BJ (cell line): ENCODE data around the gene AOC1. TPM values are rescaled to one million over a fixed set of nuclear protein-coding genes. Genes with fewer than 3 reads are reported as not detected.

Experiments used
- CTCF ChIA-PET: fragments of 350-600 bp; formaldehyde crosslinking; extraction: SDS; loops from one replicate; lab custom pipeline; 2021; ENCODE audit warnings: antibody characterized with exemption, inconsistent platforms; lab: Yijun Ruan, JAX
- POLR2A ChIA-PET: fragments of 300-600 bp; sonication (Branson Sonifier 250); formaldehyde crosslinking; extraction: SDS; loops from one replicate; lab custom pipeline; 2021; ENCODE audit warnings: antibody characterized with exemption; lab: Charles Lee
- DNase-seq: peaks from one replicate; pipeline ENCODE4 v3.0.0-alpha.2; 2011; ENCODE audit warnings: low read depth
- H3K27me3 ChIP-seq: 2 replicates; pipeline ENCODE4 v1.6.0; 2011; ENCODE audit warnings: low read length; ENCODE audit not compliant: control insufficient read depth, insufficient read depth
- H3K36me3 ChIP-seq: 2 replicates; pipeline ENCODE4 v1.5.1; 2011; ENCODE audit warnings: low read length; ENCODE audit not compliant: control insufficient read depth, insufficient read depth
- H3K4me3 ChIP-seq: 2 replicates; pipeline ENCODE4 v1.5.1; 2011; ENCODE audit warnings: low read depth, mild to moderate bottlenecking, control low read depth, low read length
- polyA plus RNA-seq: library from polyadenylated mRNA; depleted of rRNA; stranded (reverse); fragments of >200 nt; gene quantifications from 2 replicates; pipeline ENCODE4 v1.2.3, GENCODE V29; 2011
- TF ChIP-seq, protein P1 (sequence below): IDR thresholded peaks from 2 replicates; pipeline ENCODE4 v1.5.1; 2011; ENCODE audit warnings: low read depth, mild to moderate bottlenecking, control low read depth, inconsistent platforms, low read length, moderate library complexity; ENCODE audit not compliant: insufficient read depth

The AOC1 gene
- polyA plus RNA-seq, 1 experiment, result not detected

DNA sequence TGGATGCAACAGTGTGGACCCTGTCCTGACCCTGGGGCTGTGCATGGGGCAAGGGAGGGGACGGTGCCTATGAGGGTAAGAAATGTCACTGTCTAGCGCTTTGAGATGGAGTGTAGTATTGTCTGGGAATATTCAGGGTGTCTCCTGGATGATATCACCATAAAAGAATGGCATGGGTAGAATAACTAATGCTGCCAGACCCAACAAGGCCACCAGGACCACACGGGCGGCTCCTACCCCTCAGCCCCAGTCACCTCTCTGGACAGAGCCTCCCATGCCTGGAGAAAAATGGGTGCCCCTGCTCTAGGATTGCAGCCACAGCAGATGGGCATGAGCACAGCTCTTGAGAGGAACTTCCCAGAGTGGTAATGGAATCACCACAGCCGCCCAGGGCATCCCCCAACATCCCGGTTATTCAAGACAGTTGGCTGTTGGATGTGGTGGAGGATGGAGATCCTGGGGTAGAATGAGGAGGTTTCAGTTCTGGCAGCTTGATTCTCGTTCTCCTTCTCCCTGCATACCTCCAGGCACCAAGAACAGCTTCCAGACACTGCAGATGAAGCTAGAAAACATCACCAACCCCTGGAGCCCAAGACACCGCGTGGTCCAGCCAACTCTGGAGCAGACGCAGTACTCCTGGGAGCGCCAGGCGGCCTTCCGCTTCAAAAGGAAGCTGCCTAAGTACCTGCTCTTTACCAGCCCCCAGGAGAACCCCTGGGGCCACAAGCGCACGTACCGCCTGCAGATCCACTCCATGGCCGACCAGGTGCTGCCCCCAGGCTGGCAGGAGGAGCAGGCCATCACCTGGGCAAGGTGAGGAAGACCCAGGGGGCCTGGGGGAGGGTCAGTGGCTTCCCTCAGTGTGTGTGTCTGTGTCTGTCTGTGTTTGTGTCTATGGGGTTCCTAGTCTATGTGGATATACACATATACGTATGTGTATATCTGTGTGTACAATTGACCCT, 6.2 kb downstream of the AOC1 start:
- Histone ChIP-seq H3K4me3 (no peak overlapping the region), H3K36me3 (no peaks in the 10 kb centered on the region), H3K27me3 (0 out of 2 replicates have a peak, but pooled peaks cover 1% of the 10 kb centered on the region)
- CTCF ChIA-PET, result no interaction called here
- POLR2A ChIA-PET, result no interaction called here
- DNase-seq, result no peak
- TF ChIP-seq, protein P1, sequence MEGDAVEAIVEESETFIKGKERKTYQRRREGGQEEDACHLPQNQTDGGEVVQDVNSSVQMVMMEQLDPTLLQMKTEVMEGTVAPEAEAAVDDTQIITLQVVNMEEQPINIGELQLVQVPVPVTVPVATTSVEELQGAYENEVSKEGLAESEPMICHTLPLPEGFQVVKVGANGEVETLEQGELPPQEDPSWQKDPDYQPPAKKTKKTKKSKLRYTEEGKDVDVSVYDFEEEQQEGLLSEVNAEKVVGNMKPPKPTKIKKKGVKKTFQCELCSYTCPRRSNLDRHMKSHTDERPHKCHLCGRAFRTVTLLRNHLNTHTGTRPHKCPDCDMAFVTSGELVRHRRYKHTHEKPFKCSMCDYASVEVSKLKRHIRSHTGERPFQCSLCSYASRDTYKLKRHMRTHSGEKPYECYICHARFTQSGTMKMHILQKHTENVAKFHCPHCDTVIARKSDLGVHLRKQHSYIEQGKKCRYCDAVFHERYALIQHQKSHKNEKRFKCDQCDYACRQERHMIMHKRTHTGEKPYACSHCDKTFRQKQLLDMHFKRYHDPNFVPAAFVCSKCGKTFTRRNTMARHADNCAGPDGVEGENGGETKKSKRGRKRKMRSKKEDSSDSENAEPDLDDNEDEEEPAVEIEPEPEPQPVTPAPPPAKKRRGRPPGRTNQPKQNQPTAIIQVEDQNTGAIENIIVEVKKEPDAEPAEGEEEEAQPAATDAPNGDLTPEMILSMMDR, result no peak

DNA sequence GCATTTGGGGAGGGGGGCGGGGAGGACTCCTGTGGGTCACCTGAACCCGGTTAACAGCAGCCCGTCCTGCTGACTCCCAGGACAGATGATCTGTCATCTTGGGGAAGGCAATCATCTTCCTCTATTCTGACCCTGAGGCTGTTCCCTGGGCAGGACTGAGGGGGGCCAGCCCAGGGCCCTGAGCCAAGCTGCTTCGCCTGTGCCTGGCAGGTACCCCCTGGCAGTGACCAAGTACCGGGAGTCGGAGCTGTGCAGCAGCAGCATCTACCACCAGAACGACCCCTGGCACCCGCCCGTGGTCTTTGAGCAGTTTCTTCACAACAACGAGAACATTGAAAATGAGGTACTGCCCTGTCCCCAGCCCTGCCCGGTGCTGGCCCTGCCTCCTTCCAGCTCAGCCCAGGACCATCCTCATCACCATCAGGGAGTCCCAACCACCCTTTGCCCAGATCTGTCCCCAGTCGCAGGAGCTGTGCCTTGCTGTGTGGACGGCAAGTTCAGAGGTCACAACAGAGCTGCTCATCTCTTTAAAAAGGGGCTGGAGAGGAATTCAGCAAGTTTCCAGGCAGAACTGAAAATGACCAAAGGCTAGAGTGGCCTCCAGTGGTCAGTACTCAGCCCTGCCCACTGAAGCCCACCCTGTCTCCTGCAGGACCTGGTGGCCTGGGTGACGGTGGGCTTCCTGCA, 8.1 kb downstream of the AOC1 start:
- POLR2A ChIA-PET, result no interaction called here
- no peak for DNase-seq
- TF ChIP-seq, protein P1, result no peak
- H3K36me3 ChIP-seq, result no peaks in the 10 kb centered on the region
- CTCF ChIA-PET, result no interaction called here
- H3K27me3 ChIP-seq, result no peaks in the 10 kb centered on the region
- H3K4me3 ChIP-seq, result no peak overlapping the region

DNA sequence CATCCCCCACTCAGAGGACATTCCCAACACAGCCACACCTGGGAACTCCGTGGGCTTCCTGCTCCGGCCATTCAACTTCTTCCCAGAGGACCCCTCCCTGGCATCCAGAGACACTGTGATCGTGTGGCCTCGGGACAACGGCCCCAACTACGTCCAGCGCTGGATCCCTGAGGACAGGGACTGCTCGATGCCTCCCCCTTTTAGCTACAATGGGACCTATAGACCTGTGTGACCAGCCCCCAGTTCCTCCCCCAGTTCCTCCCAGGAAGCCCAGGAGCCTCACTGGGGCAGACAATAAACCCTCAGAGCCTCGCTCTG, 8.6 kb downstream of the AOC1 start:
- TF ChIP-seq, protein P1, result no peak
- Histone ChIP-seq H3K36me3 (no peaks in the 10 kb centered on the region), H3K27me3 (no peaks in the 10 kb centered on the region), H3K4me3 (no peak overlapping the region)
- POLR2A ChIA-PET, result no interaction called here
- CTCF ChIA-PET, result interaction anchor here (0.6 kb wide), 1 partner anchor 134 kb away, joined by 3 read pairs; no protein-coding TSS in a partner anchor
- DNase-seq, result no peak

DNA sequence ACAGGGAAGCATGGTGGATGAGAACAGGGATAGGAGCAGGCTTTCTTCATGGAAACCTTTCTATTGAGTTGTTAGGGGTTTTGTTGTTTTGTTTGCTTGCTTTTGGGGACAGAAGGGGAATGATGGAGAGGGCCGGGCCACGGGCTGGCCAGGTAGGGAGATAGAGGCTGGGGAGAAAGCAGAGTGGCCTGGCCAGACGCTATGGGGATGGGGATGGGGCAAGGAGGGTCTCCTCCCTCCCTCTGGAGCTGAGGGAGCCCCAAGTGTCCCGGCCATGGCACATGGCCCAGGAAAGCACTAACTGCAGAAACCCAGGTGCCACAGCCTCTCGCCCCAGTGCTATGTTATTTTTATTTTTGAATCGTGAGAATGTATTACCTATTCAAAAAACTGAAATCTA, 10.0 kb downstream of the AOC1 start:
- no peaks in the 10 kb centered on the region for H3K27me3 ChIP-seq
- ChIA-PET POLR2A (no interaction called here), CTCF (no interaction called here)
- TF ChIP-seq, protein P1, result no peak
- no peak for DNase-seq
- no peak overlapping the region for H3K4me3 ChIP-seq
- H3K36me3 ChIP-seq, result no peaks in the 10 kb centered on the region

DNA sequence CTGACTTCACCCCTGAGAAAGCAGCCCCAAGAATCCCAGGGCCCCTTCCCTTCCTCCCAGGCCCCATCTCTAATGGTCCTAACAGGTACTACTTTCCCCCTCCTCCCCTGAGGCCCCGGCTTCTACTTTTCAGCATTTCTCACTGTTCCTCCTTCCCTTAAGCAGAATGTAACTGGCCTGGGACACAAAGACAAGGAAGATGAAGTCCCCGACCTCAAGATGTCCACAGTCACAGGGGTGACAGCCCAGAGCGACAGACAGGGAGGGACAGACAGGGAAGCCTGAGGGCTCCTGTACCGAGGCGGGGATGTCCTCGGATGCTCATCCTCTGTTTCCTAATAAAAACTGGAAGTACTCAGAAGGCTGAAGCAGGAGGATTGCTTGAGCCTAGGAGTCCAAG, 11.6 kb downstream of the AOC1 start:
- TF ChIP-seq, protein P1, result no peak

More for the DNA sequence above, 11.6 kb downstream of the AOC1 start:
- no peaks in the 10 kb centered on the region for H3K36me3 ChIP-seq
- H3K4me3 ChIP-seq, result no peak overlapping the region
- ChIA-PET CTCF (no interaction called here), POLR2A (no interaction called here)
- no peaks in the 10 kb centered on the region for H3K27me3 ChIP-seq
- DNase-seq, result no peak
